Dermis microvascular lymphatic vessel endothelial cell (primary cell): ENCODE data around the gene SLC6A11. TPM values are rescaled to one million over a fixed set of nuclear protein-coding genes. Genes with fewer than 3 reads are reported as not detected.

ENCODE experiments used
- DNase-seq, 2 donors: peaks; one replicate each; pipeline versions ENCODE4 v3.0.0 to v3.0.0-alpha.2; 2010; ENCODE audit warnings: low read depth in 2 of 2
- total RNA-seq: library from RNA; depleted of rRNA; stranded (reverse); fragments of >200 nt; gene quantifications from 2 replicates; pipeline ENCODE4 v1.2.1, GENCODE V29; 2014

SLC6A11 gene
- total RNA-seq, 1 donor from 2014 or later: not detected

- DNase-seq: peak in 1 of 2 donors; percentile 28
Measured at GRCh38 chr3:10950476-10951294, 134.7 kb downstream of the SLC6A11 start.

DNA sequence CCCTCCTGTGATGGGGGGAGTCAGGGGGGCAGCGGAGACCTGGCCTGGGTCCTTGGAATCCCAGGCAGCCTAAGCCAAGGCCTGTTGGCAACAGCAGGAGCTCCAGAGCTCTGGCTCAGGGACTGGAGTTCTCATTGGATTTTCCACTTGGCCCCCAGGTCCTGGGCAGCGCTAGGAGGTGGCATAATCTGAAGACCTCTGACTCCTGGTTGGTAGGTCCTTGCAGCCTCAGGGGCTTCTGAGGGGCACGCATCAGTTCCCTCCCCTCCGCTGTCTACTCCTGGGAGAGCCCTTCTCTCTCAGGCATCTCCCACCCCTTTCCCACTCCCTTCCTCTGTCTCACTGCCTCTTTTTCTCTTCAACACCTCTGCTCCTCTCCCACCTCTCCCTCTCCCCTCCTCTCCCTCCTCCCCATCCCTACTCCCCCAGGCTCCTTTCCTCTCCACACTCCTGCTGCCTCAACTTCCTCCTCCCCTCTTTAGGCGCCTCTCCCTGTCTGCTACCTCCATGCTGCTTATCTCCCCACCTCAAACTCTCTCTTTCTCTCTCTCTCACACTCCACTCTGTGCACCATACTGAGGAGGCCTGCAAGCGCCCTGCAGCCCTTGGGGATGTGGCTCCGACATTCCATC lies 135.4 kb downstream of the SLC6A11 start:
- DNase-seq: no peak

DNA sequence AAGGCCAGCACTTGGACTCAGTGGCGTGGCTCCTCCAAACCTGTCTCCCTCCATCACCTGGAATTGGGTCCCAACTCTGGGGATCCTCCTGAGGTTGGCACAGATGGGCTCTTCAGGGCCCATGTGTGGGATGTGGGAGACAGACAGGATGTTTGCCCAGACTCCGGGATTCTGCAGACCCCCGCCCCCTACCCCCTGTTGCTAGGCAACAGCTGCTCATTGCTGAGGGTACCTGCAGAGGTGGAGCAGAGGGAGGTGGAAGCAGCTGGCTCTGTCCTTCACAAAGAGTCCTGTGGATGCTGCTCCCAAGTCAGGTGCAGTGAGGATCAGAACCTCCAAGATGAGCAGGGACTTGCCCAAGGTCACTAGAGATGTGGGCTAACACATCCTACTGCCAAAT lies 136.5 kb downstream of the SLC6A11 start:
- no peak for DNase-seq

GRCh38 chr3:10954740-10955139 lies 138.7 kb downstream of the SLC6A11 start:
- no peak for DNase-seq

GRCh38 chr3:10955711-10956453 lies 139.9 kb downstream of the SLC6A11 start:
- no peak for DNase-seq

GRCh38 chr3:10956531-10956930 lies 140.5 kb downstream of the SLC6A11 start:
- no peak for DNase-seq

DNA sequence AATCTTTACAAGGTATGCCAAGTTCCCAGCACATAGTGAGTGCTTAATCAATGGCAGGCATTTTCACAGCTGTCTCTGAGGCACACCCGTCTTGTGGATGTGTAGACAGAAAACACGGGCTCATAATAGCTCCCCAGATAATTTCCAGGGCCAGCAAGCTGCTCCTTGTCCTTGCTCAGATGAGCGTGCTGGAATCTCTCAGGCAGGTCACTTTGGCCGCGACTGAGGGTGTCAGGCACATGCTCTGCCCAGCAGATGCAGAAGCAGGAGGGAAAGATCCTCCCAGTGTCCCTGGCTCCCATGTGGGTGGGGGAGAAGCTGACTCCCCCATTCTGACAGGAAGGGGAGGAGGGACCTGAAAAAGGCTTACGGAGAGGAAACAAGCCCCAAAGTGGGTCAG lies 141.0 kb downstream of the SLC6A11 start:
- no peak for DNase-seq

DNA sequence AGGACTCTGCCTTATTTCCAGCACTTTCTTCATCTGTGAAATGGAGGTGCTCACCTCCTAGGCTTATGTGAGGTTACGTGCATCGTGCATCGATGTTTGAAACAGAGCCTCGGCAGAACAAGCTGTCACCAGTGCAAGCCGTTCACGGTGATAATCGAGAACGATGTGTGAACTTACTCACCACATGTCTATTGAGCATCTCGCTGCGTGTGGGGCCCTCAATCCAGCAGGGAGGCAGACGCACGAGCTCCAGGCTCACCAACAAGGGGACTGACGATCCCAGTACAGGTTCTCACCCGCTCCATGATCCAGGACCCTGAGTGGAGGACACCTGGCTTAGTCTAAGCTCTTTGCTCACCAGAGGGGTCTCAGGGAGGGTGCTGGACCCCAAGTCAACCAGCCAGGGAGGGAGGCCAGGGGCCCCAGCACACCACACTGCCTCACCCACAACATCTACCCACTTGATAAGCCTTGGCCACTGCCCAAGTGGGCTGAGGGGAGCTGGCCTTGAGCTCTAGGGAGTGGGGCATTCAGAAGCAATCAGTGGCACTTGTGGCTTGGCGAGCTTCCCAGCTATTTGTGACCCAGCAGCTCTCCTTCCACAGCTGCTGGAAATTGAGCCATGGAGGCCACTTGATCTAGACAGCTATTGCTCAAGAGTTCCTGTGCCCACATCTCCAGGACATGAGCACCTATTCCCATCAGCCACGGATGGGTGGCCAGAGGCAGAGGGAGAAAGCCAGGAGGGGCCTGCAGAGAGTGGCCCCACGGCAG lies 142.1 kb downstream of the SLC6A11 start:
- no peak for DNase-seq

DNA sequence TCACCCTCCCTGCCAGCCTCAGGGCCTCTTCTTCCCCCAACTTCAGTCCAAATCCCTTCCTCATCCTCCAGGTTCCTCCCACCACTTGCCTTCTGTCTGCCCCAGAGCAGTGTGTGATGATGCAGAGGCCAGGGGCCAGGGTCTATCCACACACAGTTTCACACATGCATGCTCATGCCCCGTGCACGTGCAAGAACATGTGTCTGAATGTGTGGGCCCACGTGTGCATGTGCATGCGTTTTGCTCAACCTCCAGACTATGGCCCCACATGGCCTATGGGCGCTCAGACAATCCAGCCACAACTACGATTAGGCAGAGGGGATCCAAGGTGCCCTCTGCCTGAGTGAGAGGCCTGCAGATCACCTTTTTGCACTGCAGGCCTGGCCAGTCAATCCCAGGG lies 144.2 kb downstream of the SLC6A11 start:
- DNase-seq: no peak

DNA sequence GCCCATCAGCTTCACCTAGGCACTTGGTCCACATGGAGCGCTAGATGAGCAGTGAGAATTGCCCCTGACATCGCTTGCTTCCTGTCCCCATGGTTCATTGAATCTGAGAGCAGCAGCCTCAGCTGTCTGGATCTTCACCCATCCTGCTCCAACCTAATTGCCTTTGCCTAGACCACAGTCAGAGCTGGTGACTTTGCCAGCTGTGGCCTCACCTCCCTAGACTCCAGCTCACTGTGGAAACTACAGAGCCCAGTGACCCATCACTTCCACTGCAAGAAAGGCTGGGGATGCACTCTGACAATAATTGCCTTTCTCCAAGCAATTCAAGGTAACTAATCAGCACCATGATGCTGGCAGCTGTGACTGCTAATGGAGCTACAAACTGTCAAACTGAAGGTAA lies 145.9 kb downstream of the SLC6A11 start:
- no peak for DNase-seq

GRCh38 chr3:10962481-10963036 lies 146.5 kb downstream of the SLC6A11 start:
- no peak for DNase-seq

- peak in 1 of 2 donors; percentile 28 for DNase-seq
Measured at GRCh38 chr3:10964537-10965167, 148.6 kb downstream of the SLC6A11 start.

DNA sequence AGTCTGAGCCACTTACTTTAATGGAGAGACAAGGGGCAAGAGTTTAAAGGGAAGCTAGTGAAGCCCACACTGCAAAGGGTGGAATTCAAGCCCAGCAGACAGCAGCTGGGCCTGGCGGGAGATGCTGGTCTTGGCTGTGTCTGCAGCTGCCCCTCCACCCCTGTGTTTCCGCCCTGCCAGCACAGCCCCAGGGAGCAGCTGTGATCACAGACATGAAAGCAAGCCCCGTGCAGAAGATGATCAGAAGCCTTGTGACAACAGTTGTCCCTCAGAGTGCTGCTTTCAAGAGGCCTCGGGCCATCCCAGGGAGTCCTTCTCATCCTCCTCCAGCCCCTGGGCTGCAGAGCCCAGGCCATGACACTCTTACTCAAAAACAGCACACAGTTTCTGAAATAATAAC lies 152.4 kb downstream of the SLC6A11 start:
- DNase-seq: no peak

- DNase-seq: no peak
Measured at GRCh38 chr3:10970306-10970960, 154.4 kb downstream of the SLC6A11 start.

DNA sequence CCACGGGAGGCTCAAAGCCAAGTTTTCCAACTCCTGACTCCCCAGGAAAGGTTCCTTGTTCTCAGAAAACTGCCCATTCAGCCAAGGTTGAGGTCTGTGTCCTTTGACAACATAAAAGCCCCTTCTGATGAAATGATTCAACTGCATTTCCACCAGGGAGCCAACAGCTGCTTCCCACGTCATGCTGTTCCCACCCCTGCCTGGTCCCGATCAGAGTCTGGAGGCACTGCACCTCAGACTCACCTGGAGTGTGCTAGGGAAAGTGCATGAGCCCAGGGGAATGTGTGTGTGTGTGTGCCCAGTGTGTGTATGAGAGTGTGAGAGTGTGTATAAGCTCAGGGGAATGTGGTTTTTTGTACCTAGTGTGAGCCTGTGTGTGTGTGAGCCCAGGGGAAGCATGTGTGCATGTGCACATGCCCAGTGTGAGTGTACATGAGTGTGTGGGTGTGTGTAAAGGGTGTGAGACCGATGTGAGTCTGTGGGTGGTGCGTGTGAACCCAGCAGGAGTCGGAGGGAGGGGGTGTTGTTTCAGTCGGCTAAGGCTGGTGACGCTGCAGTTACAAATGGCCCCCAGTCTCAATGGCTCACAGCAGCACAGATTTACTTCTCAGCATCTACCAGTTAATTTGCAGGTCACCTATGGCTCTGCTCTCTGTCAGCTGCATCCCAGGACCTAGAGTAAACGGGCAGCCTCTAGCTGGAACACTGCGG lies 156.2 kb downstream of the SLC6A11 start:
- no peak for DNase-seq

GRCh38 chr3:10973046-10973595 lies 157.1 kb downstream of the SLC6A11 start:
- no peak for DNase-seq

GRCh38 chr3:10974131-10974530 lies 158.1 kb downstream of the SLC6A11 start:
- no peak for DNase-seq

DNA sequence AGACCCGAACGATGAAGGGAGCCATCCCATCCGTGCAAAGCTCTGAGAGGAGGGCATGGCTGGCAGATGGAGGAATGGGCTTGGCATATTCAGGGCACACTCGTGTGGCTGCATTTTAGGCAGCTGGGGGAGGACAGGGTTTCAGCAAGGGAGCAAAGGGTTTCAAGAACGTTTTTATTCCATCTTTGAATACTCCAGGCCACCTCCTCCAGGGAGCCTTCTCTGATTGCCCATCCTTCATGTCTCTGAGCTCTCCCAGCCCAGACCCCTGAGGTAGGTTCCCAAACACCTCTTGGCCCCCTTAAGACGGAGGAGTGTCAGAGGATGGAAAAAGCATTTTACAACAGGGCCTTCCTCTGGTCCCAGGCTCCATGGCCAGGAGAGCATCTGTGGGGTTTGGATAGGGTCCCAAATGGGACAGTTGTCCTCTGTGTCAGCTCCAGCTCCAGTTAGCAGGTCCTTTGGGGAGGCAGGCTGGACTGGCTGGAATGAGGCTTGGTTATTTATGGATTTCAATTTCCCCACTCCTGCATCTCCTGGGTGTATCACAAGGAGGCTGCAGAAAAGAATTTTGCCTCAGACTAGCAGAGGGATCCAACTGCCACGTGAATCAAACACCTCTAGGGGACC lies 158.8 kb downstream of the SLC6A11 start:
- no peak for DNase-seq

DNA sequence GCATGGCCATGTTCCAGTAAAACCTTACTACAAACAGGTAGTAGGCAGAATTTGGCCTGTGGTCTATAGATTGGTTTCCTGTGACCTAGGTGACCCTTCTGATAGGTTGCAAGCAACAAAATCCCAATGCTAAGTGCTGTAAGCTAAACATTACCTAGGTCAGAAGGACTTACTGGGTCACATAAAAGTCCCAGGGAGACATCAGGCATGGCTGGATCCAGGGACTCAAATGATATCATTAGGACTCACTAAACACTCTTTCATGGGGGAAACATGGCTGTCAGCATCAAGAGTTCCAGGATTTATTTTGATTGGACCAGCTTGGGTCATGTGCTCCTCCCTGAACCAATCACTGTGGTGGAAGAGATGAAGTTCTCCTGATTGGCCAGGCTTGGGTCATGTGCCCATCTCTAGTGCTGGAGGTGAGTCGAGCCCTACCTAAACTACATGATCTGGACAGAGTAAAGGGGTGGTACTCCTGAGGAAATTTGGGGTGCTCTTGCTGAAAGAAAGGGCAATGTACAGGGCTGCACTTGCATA lies 159.7 kb downstream of the SLC6A11 start:
- no peak for DNase-seq
